HepG2 (cell line): ENCODE data around the gene GSTM4. TPM values are rescaled to one million over a fixed set of nuclear protein-coding genes. Genes with fewer than 3 reads are reported as not detected.

ENCODE experiments used
- ATAC-seq: fragments of 200-7000 bp; cut with Tn5 transposase; 3 replicates; pipeline ENCODE4 v1.9.1; 2020; ENCODE audit warnings: mild to moderate bottlenecking, moderate library complexity
- BruUV-seq: library from RNA; stranded (reverse); fragments of 400-500 nt; replicated peaks from 2 replicates; lab custom pipeline; 2021; lab: Mats Ljungman, UMichigan
- CTCF ChIA-PET: fragments of 300-600 bp; formaldehyde crosslinking; extraction: SDS; loops from one replicate; lab custom pipeline; 2021; ENCODE audit warnings: low total read pairs, inconsistent platforms, low intra/inter-chr PET ratio; lab: Yijun Ruan, JAX
- POLR2A ChIA-PET: fragments of 350-600 bp; sonication (Branson Sonifier 250); formaldehyde crosslinking; loops from one replicate; lab custom pipeline; 2020; ENCODE audit warnings: antibody characterized with exemption, inconsistent platforms; lab: Yijun Ruan, JAX
- DNase-seq: peaks from one replicate; pipeline ENCODE4 v3.0.0-alpha.2; 2015; ENCODE audit warnings: low spot score
- FAIRE-seq: peaks from 3 replicates; lab custom pipeline; 2011; peaks lifted over from hg19 to GRCh38; lab: Jason Lieb, UNC
- H2AFZ ChIP-seq: one replicate; pipeline ENCODE4 v1.6.1; 2011; ENCODE audit warnings: low read length, inconsistent platforms
- H3K27ac ChIP-seq: fragments of 300-600 bp; 3 replicates; pipeline ENCODE4 v1.8.0; 2011; ENCODE audit warnings: mixed run types, mild to moderate bottlenecking, mixed read lengths, low read length, inconsistent platforms; ENCODE audit not compliant: insufficient read depth; ENCODE audit errors: extremely low read length
- H3K27me3 ChIP-seq, 2 experiments: fragments of 200-600 bp in 1 of 2; 2 replicates in 1 of 2; 3 replicates in 1 of 2; pipeline versions ENCODE4 v1.6.0 to v1.8.0; 2011; ENCODE audit warnings: low read length in 2 of 2, mild to moderate bottlenecking in 2 of 2, moderate library complexity in 2 of 2, inconsistent platforms in 1 of 2; ENCODE audit not compliant: insufficient read depth in 2 of 2, control insufficient read depth in 1 of 2
- H3K36me3 ChIP-seq, 2 experiments: fragments of 200-600 bp in 1 of 2; replicated peaks in 1 of 2; 2 replicates in 1 of 2; 3 replicates in 1 of 2; pipeline versions ENCODE4 v1.5.1 to v1.8.0; 2011; ENCODE audit warnings: low read length in 2 of 2, inconsistent platforms in 1 of 2; ENCODE audit not compliant: insufficient read depth in 2 of 2, control insufficient read depth in 1 of 2
- H3K4me1 ChIP-seq: 2 replicates; pipeline ENCODE4 v1.5.1; 2012; ENCODE audit warnings: low read length, inconsistent platforms; ENCODE audit not compliant: insufficient read depth
- H3K4me2 ChIP-seq: 2 replicates; pipeline ENCODE4 v1.6.0; 2011; ENCODE audit warnings: low read depth, low read length, inconsistent platforms
- H3K4me3 ChIP-seq, 3 experiments: fragments of 200-600 bp in 1 of 3; sonication (generic), shearing (Covaris generic) in 1 of 3; replicated peaks in 1 of 3; 2 replicates each; pipeline ENCODE4 v1.5.1; 2011 to 2016; ENCODE audit warnings: low read length in 3 of 3, inconsistent platforms in 2 of 3, low read depth in 2 of 3, mild to moderate bottlenecking in 2 of 3, control low read depth in 1 of 3, mixed read lengths in 1 of 3; ENCODE audit not compliant: insufficient read depth in 1 of 3
- H3K79me2 ChIP-seq: one replicate; pipeline ENCODE4 v1.6.1; 2011; ENCODE audit warnings: low read length, inconsistent platforms; ENCODE audit not compliant: insufficient read depth
- H3K9ac ChIP-seq: 2 replicates; pipeline ENCODE4 v1.6.0; 2011; ENCODE audit warnings: mild to moderate bottlenecking, low read depth, low read length, inconsistent platforms; ENCODE audit not compliant: insufficient read depth
- H3K9me3 ChIP-seq: 2 replicates; pipeline ENCODE4 v1.5.1; 2012; ENCODE audit warnings: mild to moderate bottlenecking, low read length
- H4K20me1 ChIP-seq: 2 replicates; pipeline ENCODE4 v1.6.0; 2011; ENCODE audit warnings: inconsistent platforms, mild to moderate bottlenecking, low read length, moderate library complexity; ENCODE audit not compliant: insufficient read depth
- EP300 ChIP-seq, 3 experiments: sonication (generic) in 1 of 3; formaldehyde crosslinking in 1 of 3; IDR thresholded peaks; 2 replicates each; pipeline versions ENCODE4 v1.5.1 to v1.6.1; 2011 to 2020; ENCODE audit warnings: low read depth in 2 of 3, low read length in 2 of 3, borderline replicate concordance in 1 of 3, improper control_type of control experiment in 1 of 3, mild to moderate bottlenecking in 1 of 3, missing genetic modification reagents in 1 of 3, moderate library complexity in 1 of 3
- NPAS2 ChIP-seq: sonication (generic); formaldehyde crosslinking; IDR thresholded peaks from 2 replicates; pipeline ENCODE4 v1.8.0; 2022; ENCODE audit warnings: mild to moderate bottlenecking, missing genetic modification reagents, borderline replicate concordance
- RBFOX2 ChIP-seq: fragments of 200-400 bp; formaldehyde crosslinking; IDR thresholded peaks from 2 replicates; pipeline ENCODE4 v1.6.1; 2017; ENCODE audit warnings: low read depth, mild to moderate bottlenecking, low read length
- ZNF563 ChIP-seq: sonication (generic); formaldehyde crosslinking; IDR thresholded peaks from 2 replicates; pipeline ENCODE4 v1.8.0; 2022; ENCODE audit warnings: mild to moderate bottlenecking, moderate library complexity, missing genetic modification reagents
- WGBS: methylation state at CpG from one replicate; pipeline ENCODE4 v1.1.6; 2017; ENCODE audit warnings: low lambda C conversion rate; 5-methylcytosine and 5-hydroxymethylcytosine counted together
- in situ Hi-C: cut with HindIII; loops from 2 replicates; pipeline ENCODE4 v1.10.0; 2017; ENCODE audit warnings: low pct_unique_long_range_greater_than_20kb; ENCODE audit not compliant: extremely low pct_ligation_motif_present
- intact Hi-C: fragments of 100-400 bp; cut with micrococcal nuclease; formaldehyde crosslinking; loops from one replicate; pipeline ENCODE4 v1.10.0; 2022; ENCODE audit not compliant: unreplicated experiment
- polyA plus RNA-seq, 8 experiments: library from polyadenylated mRNA; depleted of rRNA in 3 of 8; stranded (reverse) in 7 of 8; unstranded in 1 of 8; fragments of >200 nt; fragmentation: Illumina TruSeq in 4 of 8; extraction: Trizol in 4 of 8; gene quantifications; 2 replicates each; pipeline versions ENCODE4 v1.2.1 to v1.2.3, GENCODE V29; 2011 to 2016; ENCODE audit warnings: low read depth in 4 of 8, missing spikeins in 1 of 8, mixed read lengths in 1 of 8; ENCODE audit not compliant: insufficient read depth in 1 of 8
- total RNA-seq, 5 experiments: library from RNA; depleted of rRNA; stranded (reverse); fragments of >200 nt; fragmentation: Illumina TruSeq; extraction: Trizol; gene quantifications; 2 replicates each; pipeline ENCODE4 v1.2.3, GENCODE V29; 2016; ENCODE audit warnings: low read depth in 1 of 5

Gene GSTM4
- total and polyA plus RNA-seq, 2 of the 13 experiments (the other 11 are each of a cell fraction or from before 2014, with no cell fraction given): 25.3 to 40.8 TPM

- no peak overlapping the region for H3K27ac ChIP-seq
- DNase-seq: no peak
- H3K4me1 ChIP-seq: peaks cover 39% of the 10 kb centered on the region
- no peak overlapping the region for H3K4me3 ChIP-seq
- intact Hi-C loops (no loop called here), in situ Hi-C loops (loop anchor here (5.0 kb wide), 1 partner anchor 76 kb away; the partner anchor contains the start of gene GNAI3)
- H3K9me3 ChIP-seq: no peaks in the 10 kb centered on the region
- no peaks in the 10 kb centered on the region; a peak in 1 of 5 replicates for H3K27me3 ChIP-seq
- no peak overlapping the region for H3K9ac ChIP-seq
- H3K4me2 ChIP-seq: peak overlapping the region; percentile 92; the same call in 1 of the 2 replicates
- peaks cover 39% of the 10 kb centered on the region for H4K20me1 ChIP-seq
- BruUV-seq: no TSS peak
- no peak for ATAC-seq
- ChIA-PET POLR2A (no interaction called here), CTCF (no interaction called here)
- H3K36me3 ChIP-seq: peaks cover 24 to 33% of the 10 kb centered on the region in 2 experiments
- FAIRE-seq: no peak
- TF ChIP-seq RBFOX2 (0 out of 2 replicates have a peak, but pooled peaks have one; percentile 20), EP300 (IDR thresholded peaks at IDR 0.05; ENCODE audit: low read depth in 2 of 2, low read length in 2 of 2) (no peak), EP300 (CRISPR knock-in tag; IDR thresholded peaks at IDR 0.05; ENCODE audit: borderline replicate concordance) (no peak)
- H3K79me2 ChIP-seq: peaks cover 56% of the 10 kb centered on the region
- WGBS: 100% methylated on average over 3 of the region's 3 CpGs
- no peak overlapping the region for H2AFZ ChIP-seq
These were observed 33.0 kb upstream of the GSTM4 start for GRCh38 chr1:109622895-109623294.

GRCh38 chr1:109623601-109624161 is 32.2 kb upstream of the GSTM4 start:
- H3K4me3 ChIP-seq: no peak overlapping the region
- 100% methylated on average over 5 of the region's 11 CpGs for WGBS
- H2AFZ ChIP-seq: no peak overlapping the region
- no peaks in the 10 kb centered on the region for H3K9me3 ChIP-seq
- peaks cover 56% of the 10 kb centered on the region for H3K79me2 ChIP-seq
- no peak overlapping the region for H3K9ac ChIP-seq
- H3K4me2 ChIP-seq: no peak overlapping the region
- H4K20me1 ChIP-seq: peaks cover 39% of the 10 kb centered on the region
- ATAC-seq (no peak), FAIRE-seq (no peak), DNase-seq (no peak)
- H3K36me3 ChIP-seq: peaks cover 29 to 41% of the 10 kb centered on the region in 2 experiments
- ChIA-PET CTCF (no interaction called here), POLR2A (interaction anchor here (1.2 kb wide), 1 partner anchor 75 kb away, joined by 6 read pairs; the partner anchor contains the start of gene GNAI3)
- no TSS peak for BruUV-seq
- in situ Hi-C loops: loop anchor here (5.0 kb wide), 1 partner anchor 76 kb away; the partner anchor contains the start of gene GNAI3
- intact Hi-C loops: no loop called here
- H3K27ac ChIP-seq: no peak overlapping the region
- H3K27me3 ChIP-seq: no peaks in the 10 kb centered on the region; a peak in 1 of 5 replicates
- TF ChIP-seq NPAS2 (no peak), RBFOX2 (peak; percentile 7; the same call in 1 of the 2 replicates), ZNF563 (no peak)
- peaks cover 31% of the 10 kb centered on the region for H3K4me1 ChIP-seq
